Nephron progenitor cell (in vitro differentiated cells): ENCODE measurements around the gene NBEA.

Experiments
- DNase-seq: peaks from one replicate; pipeline ENCODE4 v3.0.0; 2021
- H3K27ac Mint-ChIP-seq: 2 replicates; pipeline ENCODE4 v1.8.0; 2021; ENCODE audit warnings: mild to moderate bottlenecking, moderate library complexity, mixed read lengths
- H3K27me3 Mint-ChIP-seq: 2 replicates; pipeline ENCODE4 v1.8.0; 2021; ENCODE audit warnings: mild to moderate bottlenecking, low read depth, mixed read lengths; ENCODE audit not compliant: poor library complexity
- H3K36me3 Mint-ChIP-seq: 2 replicates; pipeline ENCODE4 v1.8.0; 2021; ENCODE audit warnings: low read depth, mixed read lengths
- H3K4me1 Mint-ChIP-seq: 2 replicates; pipeline ENCODE4 v1.8.0; 2021; ENCODE audit warnings: mixed read lengths
- H3K4me3 Mint-ChIP-seq: 2 replicates; pipeline ENCODE4 v1.8.0; 2021; ENCODE audit warnings: mild to moderate bottlenecking, moderate library complexity, mixed read lengths
- H3K9me3 Mint-ChIP-seq: 2 replicates; pipeline ENCODE4 v1.8.0; 2021; ENCODE audit warnings: mild to moderate bottlenecking, moderate library complexity, mixed read lengths
- CTCF ChIP-seq: fragments of 200-600 bp; sonication (generic); IDR thresholded peaks from 2 replicates; pipeline ENCODE4 v1.5.0; 2021; ENCODE audit warnings: antibody characterized with exemption

Gene NBEA

DNA sequence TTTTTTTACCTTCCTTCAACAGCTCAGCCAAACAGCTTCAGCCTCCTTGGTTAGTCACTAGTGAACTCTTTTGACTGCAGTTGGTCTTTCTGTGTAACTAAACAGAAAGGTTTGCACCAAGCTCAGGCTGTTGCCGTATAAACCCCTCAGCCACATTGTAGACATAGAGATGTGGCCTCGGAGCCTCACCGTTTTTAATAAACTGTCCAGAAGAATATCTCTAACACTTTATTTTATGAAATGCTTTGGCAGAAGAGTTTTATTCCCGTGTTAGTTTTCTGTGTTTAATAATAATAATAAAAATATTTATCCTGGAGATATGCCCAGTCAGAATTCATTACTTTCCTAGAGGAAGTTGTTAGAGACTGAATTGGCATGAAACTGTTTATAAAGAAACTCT, 706.1 kb downstream of the NBEA start:
- TF ChIP-seq CTCF: no peak
- H3K4me1 Mint-ChIP-seq: no peaks in the 10 kb centered on the region
- H3K36me3 Mint-ChIP-seq: peaks cover 9% of the 10 kb centered on the region
- DNase-seq: no peak
- H3K27me3 Mint-ChIP-seq: peaks cover 7% of the 10 kb centered on the region
- H3K9me3 Mint-ChIP-seq: no peaks in the 10 kb centered on the region
- no peak overlapping the region for H3K4me3 Mint-ChIP-seq
- H3K27ac Mint-ChIP-seq: no peak overlapping the region

- no peak for DNase-seq
- H3K36me3 Mint-ChIP-seq: peaks cover 9% of the 10 kb centered on the region
- TF ChIP-seq CTCF: no peak
- H3K4me3 Mint-ChIP-seq: no peak overlapping the region
- H3K4me1 Mint-ChIP-seq: no peaks in the 10 kb centered on the region
- peaks cover 4% of the 10 kb centered on the region for H3K27me3 Mint-ChIP-seq
- H3K27ac Mint-ChIP-seq: no peak overlapping the region
- no peaks in the 10 kb centered on the region for H3K9me3 Mint-ChIP-seq
Measured at GRCh38 chr13:35649162-35649561, 707.1 kb downstream of the NBEA start.

- Mint-ChIP-seq H3K27ac (no peak overlapping the region), H3K4me1 (no peaks in the 10 kb centered on the region)
Measured at GRCh38 chr13:35659796-35660195, 717.7 kb downstream of the NBEA start.

GRCh38 chr13:35664747-35665146, 722.7 kb downstream of the NBEA start:
- H3K4me3 Mint-ChIP-seq: no peak overlapping the region
- H3K36me3 Mint-ChIP-seq: no peaks in the 10 kb centered on the region
- TF ChIP-seq CTCF: no peak
- H3K27ac Mint-ChIP-seq: no peak overlapping the region
- peaks cover 3% of the 10 kb centered on the region for H3K27me3 Mint-ChIP-seq
- no peaks in the 10 kb centered on the region for H3K9me3 Mint-ChIP-seq
- H3K4me1 Mint-ChIP-seq: no peaks in the 10 kb centered on the region
- no peak for DNase-seq

More at GRCh38 chr13:35659796-35660195, 717.7 kb downstream of the NBEA start:
- no peaks in the 10 kb centered on the region for H3K36me3 Mint-ChIP-seq
- peaks cover 3% of the 10 kb centered on the region for H3K27me3 Mint-ChIP-seq
- no peak overlapping the region for H3K4me3 Mint-ChIP-seq
- H3K9me3 Mint-ChIP-seq: no peaks in the 10 kb centered on the region
- TF ChIP-seq CTCF: no peak
- no peak for DNase-seq

DNA sequence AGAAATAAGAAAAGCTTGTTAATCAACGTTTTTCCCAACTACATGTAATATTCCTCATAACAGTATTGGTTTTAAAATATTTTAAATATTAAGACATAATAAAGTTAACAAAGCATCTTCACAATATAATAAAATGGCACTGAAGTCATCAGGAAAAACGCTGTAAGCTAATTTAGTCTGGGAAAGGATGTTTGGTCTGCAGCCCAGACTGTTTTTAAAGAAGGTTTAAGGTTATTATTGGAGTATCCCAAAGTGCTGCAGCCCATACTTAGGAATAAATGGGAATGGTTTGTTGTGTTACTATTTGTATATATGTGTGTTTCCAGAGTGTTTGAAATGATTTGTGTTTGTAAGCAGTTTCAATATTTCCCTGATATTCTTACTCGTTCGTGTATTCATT, 727.3 kb downstream of the NBEA start:
- Mint-ChIP-seq H3K4me1 (no peaks in the 10 kb centered on the region), H3K27me3 (no peaks in the 10 kb centered on the region), H3K4me3 (no peak overlapping the region), H3K36me3 (no peaks in the 10 kb centered on the region), H3K27ac (no peak overlapping the region), H3K9me3 (no peaks in the 10 kb centered on the region)
- no peak for DNase-seq
- no peak for TF ChIP-seq CTCF

DNA sequence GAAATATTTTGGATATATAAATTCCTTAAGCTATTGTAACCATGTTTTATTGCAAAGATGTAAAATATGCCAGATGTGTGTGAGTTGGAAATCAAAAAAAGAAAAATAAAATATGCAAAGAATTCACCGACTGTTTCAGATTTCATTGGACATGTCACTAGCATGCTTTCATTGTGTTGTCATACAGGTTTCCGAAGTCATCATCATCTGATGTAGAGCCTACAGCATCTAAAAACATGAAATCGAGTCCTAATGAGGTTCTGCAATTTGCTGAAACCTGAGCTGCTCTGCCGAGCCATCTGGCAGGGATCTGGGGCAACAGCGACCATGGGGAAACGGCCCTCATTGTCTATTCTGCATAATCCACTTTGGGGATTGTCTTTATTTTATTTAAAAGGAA, 730.5 kb downstream of the NBEA start:
- DNase-seq: no peak
- no peaks in the 10 kb centered on the region for H3K27me3 Mint-ChIP-seq
- no peak overlapping the region for H3K27ac Mint-ChIP-seq
- no peak overlapping the region for H3K4me3 Mint-ChIP-seq
- no peak for TF ChIP-seq CTCF
- H3K9me3 Mint-ChIP-seq: no peaks in the 10 kb centered on the region
- no peaks in the 10 kb centered on the region for H3K4me1 Mint-ChIP-seq
- no peaks in the 10 kb centered on the region for H3K36me3 Mint-ChIP-seq
